Activated CD4-positive, CD25-positive, alpha-beta regulatory T cell (primary cell): ENCODE data around the gene MS4A15.
"Not testable (repeated sequence)": the region's sequence is repeated elsewhere in the genome, so short reads cannot be mapped to it uniquely, and the experiment has no call there.

Source experiments
- DNase-seq, 4 experiments: peaks; one replicate each; lab custom pipeline; 2025; lab: John Stamatoyannopoulos, UW

MS4A15 gene

GRCh38 chr11:60756307-60757032 is at the start of gene MS4A15:
Gene MS4A15 (plus strand): TSS chr11:60756867. CDS start chr11:60763734, 6,867 bp downstream.
- DNase-seq: no peak

DNA sequence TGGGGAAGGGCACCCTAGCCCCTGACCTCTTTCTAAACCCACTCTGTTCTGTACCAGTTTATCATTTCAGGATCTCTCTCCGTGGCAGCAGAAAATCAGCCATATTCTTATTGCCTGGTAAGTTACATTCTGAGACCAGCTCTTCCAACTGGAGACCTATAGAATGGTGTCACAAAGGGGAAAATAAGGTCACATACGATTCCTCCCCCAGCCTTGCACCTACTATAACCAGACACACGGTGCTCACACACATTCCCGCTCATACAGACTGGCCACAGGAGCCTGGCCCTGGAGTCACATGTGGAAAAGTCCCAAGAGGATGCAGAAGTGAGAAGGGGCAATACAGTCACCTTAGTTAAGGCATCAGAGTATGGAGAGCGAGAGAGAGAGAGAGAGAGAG is 49.7 kb upstream of the MS4A15 start:
- no peak for DNase-seq

GRCh38 chr11:60710482-60710881 is 46.2 kb upstream of the MS4A15 start:
- no peak for DNase-seq

- DNase-seq: no peak
Measured at GRCh38 chr11:60711276-60711675, 45.4 kb upstream of the MS4A15 start.

DNA sequence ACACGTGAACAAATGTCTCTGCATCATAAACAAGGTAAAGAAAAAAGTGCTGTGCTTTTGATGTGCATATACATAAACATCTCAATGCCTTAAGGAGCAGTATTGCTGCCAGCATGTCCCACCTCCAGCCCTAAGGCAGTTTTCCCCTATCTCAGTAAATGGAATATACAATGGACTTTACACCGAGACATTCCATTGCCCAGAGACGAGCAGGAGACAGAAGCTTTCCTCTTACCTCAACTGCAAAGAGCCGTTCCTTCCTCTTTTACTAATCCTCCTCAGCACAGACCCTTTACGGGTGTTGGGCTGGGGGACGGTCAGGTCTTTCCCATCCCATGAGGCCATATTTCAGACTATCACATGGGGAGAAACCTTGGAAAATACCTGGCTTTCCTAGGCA is 43.2 kb upstream of the MS4A15 start:
- DNase-seq: not testable (repeated sequence)

DNA sequence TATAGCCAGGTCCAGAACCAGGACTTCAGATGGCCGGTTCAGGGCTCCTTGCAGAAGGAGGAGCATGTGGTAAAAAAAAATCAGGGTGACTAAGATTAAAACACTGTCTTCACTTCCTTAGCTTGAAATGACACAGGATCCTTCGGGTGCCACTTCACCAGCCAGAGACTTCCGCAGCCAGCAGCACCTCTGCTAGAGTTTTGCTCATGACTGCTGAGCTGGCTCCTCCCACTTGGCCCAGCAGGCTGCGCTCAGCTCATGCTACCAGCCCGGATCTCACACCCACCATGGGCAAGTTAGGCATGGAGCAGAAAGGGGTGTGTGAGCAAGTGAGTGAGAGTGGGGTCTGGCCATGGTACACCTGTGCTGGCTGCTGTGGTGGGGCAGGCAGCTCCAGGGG is 38.7 kb upstream of the MS4A15 start:
- DNase-seq: no peak

DNA sequence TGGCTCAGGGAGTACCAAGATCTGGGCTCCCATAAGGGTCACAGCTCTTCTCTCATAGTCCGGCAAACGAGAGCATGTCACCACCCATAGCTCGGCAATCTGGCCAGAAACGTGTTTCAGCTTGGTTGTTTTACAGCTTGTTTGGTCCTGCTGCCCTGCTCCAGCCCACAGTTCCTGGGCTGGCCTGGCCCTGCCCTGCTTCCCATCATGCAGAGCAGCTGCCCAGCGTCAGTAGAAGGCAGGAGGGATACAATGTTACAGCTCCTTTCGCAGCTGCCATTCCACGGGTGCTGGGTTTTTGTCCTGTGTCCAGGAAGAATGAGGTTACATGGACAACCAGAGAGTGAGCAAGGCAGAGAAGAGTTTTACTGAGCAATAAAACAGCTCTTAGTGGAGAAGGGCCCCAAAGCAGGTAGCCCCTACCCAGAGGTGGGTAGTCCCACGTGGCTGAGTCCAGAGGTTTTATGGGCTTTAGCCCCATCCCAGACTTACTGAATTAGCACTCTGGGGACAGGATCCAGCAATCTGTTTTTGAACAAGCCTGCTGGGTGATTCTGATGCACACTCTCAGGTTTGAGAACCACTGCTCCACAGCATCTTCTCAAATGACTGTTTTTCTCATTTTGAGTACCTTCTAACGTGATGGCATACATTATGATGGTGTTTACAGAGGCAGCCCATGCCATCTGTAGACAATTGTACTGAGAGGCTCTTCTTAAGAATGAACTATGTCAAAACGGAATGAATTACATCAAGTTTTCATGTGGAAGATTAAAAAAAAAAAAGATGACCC is 37.9 kb upstream of the MS4A15 start:
- DNase-seq: no peak

- DNase-seq: no peak
Measured at GRCh38 chr11:60719391-60719790, 37.3 kb upstream of the MS4A15 start.

DNA sequence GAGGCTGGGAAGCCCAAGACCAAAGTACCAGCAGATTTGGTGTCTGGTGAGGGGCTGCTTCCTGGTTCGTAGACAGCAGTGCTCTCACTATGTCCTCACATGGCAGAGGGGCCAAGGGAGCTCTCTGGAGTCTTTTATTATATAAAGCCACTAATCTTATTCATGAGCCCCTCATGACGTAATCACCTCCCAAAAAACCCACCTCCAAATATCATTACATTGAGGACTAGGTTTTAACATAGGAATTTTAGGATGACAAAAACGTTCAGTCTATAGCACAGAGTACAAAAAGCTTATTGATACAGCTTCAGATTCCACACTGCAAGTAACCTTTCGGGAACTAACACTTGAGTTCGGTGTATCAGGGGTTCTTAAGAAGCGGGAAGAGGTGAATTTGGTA is 36.2 kb upstream of the MS4A15 start:
- no peak for DNase-seq

- DNase-seq: no peak
Measured at GRCh38 chr11:60724420-60724819, 32.2 kb upstream of the MS4A15 start, which contains the start of gene MS4A18. Gene MS4A18 (plus strand): TSS chr11:60724720.

- no peak for DNase-seq
Measured at GRCh38 chr11:60725592-60725991, 31.1 kb upstream of the MS4A15 start.

GRCh38 chr11:60731586-60731985 is 25.1 kb upstream of the MS4A15 start:
- DNase-seq: no peak

- DNase-seq: no peak
Measured at GRCh38 chr11:60734279-60734678, 22.4 kb upstream of the MS4A15 start.

DNA sequence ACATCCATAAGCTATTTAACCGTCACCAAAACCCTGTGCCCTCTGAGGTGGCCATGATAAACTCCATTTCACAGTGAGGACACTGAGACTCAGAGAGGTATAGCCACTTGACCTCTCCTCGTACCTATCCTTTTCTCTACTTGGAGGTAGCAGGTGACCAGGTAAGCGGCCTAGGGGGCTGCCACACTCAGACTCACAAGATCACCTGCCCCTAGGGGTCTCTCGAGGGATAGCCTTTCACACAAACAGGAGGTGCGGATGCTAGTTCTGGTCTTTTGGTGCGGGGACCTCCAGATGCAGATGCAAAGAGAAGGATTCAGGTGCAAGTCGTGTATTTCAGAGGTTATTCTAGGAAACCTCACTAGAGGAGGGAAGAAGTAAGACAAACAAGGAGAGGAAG is 17.6 kb upstream of the MS4A15 start:
- no peak for DNase-seq

- no peak for DNase-seq
Measured at GRCh38 chr11:60740573-60740972, 16.1 kb upstream of the MS4A15 start.

GRCh38 chr11:60741421-60741820 is 15.2 kb upstream of the MS4A15 start:
- no peak for DNase-seq

DNA sequence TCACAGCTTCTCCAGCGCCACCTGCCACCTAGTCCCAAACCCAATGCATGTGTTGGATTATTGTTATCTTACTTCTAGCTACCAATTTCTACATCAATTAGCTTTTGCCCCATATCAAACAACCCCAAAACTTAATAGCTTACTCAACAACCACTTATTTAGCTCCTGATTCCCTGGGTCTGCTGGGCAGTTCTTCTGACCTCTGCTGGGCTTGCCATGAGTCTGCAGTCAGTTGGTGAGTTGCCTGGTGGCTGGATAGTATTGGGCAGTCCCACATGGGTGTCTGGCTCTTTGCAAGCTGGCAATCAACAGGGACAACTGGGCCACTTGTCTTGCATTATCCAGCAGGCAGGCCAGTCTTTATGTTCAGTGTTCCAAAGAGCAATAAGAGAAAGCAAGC is 13.6 kb upstream of the MS4A15 start:
- DNase-seq: no peak

- no peak for DNase-seq
Measured at GRCh38 chr11:60744114-60744513, 12.6 kb upstream of the MS4A15 start.

- no peak for DNase-seq
Measured at GRCh38 chr11:60747359-60747873, 9.3 kb upstream of the MS4A15 start.

- DNase-seq: no peak
Measured at GRCh38 chr11:60748225-60748624, 8.4 kb upstream of the MS4A15 start.

GRCh38 chr11:60748821-60749220 is 7.8 kb upstream of the MS4A15 start:
- no peak for DNase-seq

- no peak for DNase-seq
Measured at GRCh38 chr11:60750911-60751310, 5.8 kb upstream of the MS4A15 start.

DNA sequence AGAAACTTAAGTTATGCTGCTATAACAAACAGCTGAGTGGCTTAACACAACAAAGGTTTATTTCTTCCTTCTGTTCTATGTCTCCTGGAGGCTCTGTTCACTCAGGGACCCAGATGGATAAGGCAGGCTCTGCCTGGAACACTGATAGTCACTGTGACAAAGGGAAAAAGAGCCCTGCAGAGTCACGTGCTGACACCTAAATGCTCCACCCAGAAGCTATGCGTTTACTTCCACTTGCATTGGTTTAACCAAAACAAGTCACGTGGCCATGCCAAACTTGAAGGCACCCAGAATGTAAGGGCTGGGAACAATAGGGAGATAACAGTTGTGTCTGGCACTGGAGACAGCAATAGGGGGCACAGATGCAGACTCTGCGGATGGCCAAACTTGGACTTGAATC is 3.4 kb upstream of the MS4A15 start:
- no peak for DNase-seq
